Panc1 (cell line): ENCODE measurements around the gene WWOX. TPM values are rescaled to one million over a fixed set of nuclear protein-coding genes. Genes with fewer than 3 reads are reported as not detected.

Experiments
- ATAC-seq: fragments of 200-7000 bp; cut with Tn5 transposase; 2 replicates; pipeline ENCODE4 v1.9.1; 2020; ENCODE audit warnings: mild to moderate bottlenecking, moderate library complexity
- BruUV-seq: library from RNA; stranded (reverse); fragments of 400-500 nt; replicated peaks from 2 replicates; lab custom pipeline; 2021; lab: Mats Ljungman, UMichigan
- CTCF ChIA-PET: fragments of 300-600 bp; sonication (Branson Sonifier 250); formaldehyde crosslinking; loops from one replicate; lab custom pipeline; 2022; ENCODE audit warnings: antibody characterized with exemption; lab: Charles Lee
- POLR2A ChIA-PET: fragments of 300-600 bp; sonication (Branson Sonifier 250); formaldehyde crosslinking; loops from one replicate; lab custom pipeline; 2022; ENCODE audit warnings: antibody characterized with exemption; lab: Charles Lee
- DNase-seq: peaks from one replicate; pipeline ENCODE4 v3.0.0-alpha.2; 2010; ENCODE audit warnings: low read depth, low spot score
- H3K27ac ChIP-seq: 2 replicates; pipeline ENCODE4 v1.5.1; 2011; ENCODE audit warnings: mild to moderate bottlenecking, low read length, inconsistent platforms
- H3K27me3 ChIP-seq: fragments of 200-500 bp; sonication (Bioruptor generic); 2 replicates; pipeline ENCODE4 v1.6.0; 2014; ENCODE audit warnings: low read length, inconsistent platforms; ENCODE audit not compliant: control insufficient read depth, insufficient read depth
- H3K36me3 ChIP-seq: fragments of 200-500 bp; sonication (Bioruptor generic); 2 replicates; pipeline ENCODE4 v1.5.1; 2014; ENCODE audit warnings: inconsistent platforms, mild to moderate bottlenecking, low read length, moderate library complexity; ENCODE audit not compliant: control insufficient read depth, insufficient read depth
- H3K4me1 ChIP-seq: 2 replicates; pipeline ENCODE4 v1.5.1; 2011; ENCODE audit warnings: inconsistent platforms, mild to moderate bottlenecking, low read length, moderate library complexity; ENCODE audit not compliant: control insufficient read depth, insufficient read depth
- H3K4me3 ChIP-seq, 2 experiments: 2 replicates each; pipeline ENCODE4 v1.5.1; 2011 to 2012; ENCODE audit warnings: low read depth in 2 of 2, low read length in 2 of 2, mild to moderate bottlenecking in 2 of 2, inconsistent platforms in 1 of 2, moderate library complexity in 1 of 2
- H3K9me3 ChIP-seq: fragments of 200-500 bp; sonication (Bioruptor generic); 2 replicates; pipeline ENCODE4 v1.5.1; 2014; ENCODE audit warnings: low read depth, mild to moderate bottlenecking, inconsistent platforms, low read length, moderate library complexity; ENCODE audit not compliant: control insufficient read depth, insufficient read depth
- POLR2AphosphoS5 ChIP-seq: IDR thresholded peaks from 2 replicates; pipeline ENCODE4 v1.6.1; 2012; ENCODE audit warnings: mild to moderate bottlenecking, low read depth, low read length, moderate library complexity
- REST ChIP-seq, 2 experiments: IDR thresholded peaks; 2 replicates each; pipeline ENCODE4 v1.6.1; 2011 to 2012; ENCODE audit warnings: low read depth in 2 of 2, control low read depth in 1 of 2, low read length in 1 of 2, mild to moderate bottlenecking in 1 of 2, moderate library complexity in 1 of 2; ENCODE audit not compliant: insufficient read depth in 1 of 2
- SIN3A ChIP-seq: IDR thresholded peaks from 2 replicates; pipeline ENCODE4 v1.6.1; 2012; ENCODE audit warnings: low read depth, mild to moderate bottlenecking, low read length, moderate library complexity, borderline replicate concordance; ENCODE audit not compliant: insufficient read depth
- TCF7L2 ChIP-seq: IDR thresholded peaks from 2 replicates; pipeline ENCODE4 v1.6.1; 2011; ENCODE audit warnings: mild to moderate bottlenecking, low read depth, low read length, inconsistent platforms
- in situ Hi-C: cut with HindIII; loops from 2 replicates; pipeline ENCODE4 v1.10.0; 2016; ENCODE audit warnings: low sequenced_read_pairs, low pct_unique_long_range_greater_than_20kb
- intact Hi-C: fragments of 100-400 bp; cut with micrococcal nuclease; formaldehyde crosslinking; loops from one replicate; pipeline ENCODE4 v1.10.0; 2022; ENCODE audit not compliant: unreplicated experiment
- total RNA-seq: library from RNA; stranded (reverse); gene quantifications from one replicate; pipeline ENCODE4 v1.2.1, GENCODE V29; 2021; ENCODE audit not compliant: unreplicated experiment
- TF ChIP-seq, protein P1 (sequence below): fragments of 450-650 bp; IDR thresholded peaks from 2 replicates; pipeline ENCODE4 v1.5.1; 2017; ENCODE audit warnings: mild to moderate bottlenecking

Gene WWOX
- total RNA-seq, 1 experiment from 2014 or later = 12.5 TPM

GRCh38 chr16:78992001-78992400 is 892.5 kb downstream of the WWOX start:
- ChIA-PET CTCF (no interaction called here), POLR2A (no interaction called here)
- H3K36me3 ChIP-seq = no peaks in the 10 kb centered on the region
- ATAC-seq (no peak), DNase-seq (no peak)
- H3K4me1 ChIP-seq = no peaks in the 10 kb centered on the region
- H3K4me3 ChIP-seq = no peak overlapping the region
- H3K9me3 ChIP-seq = no peaks in the 10 kb centered on the region
- no TSS peak for BruUV-seq
- no peaks in the 10 kb centered on the region for H3K27me3 ChIP-seq
- TF ChIP-seq POLR2AphosphoS5 = no peak
- TF ChIP-seq, protein P1, sequence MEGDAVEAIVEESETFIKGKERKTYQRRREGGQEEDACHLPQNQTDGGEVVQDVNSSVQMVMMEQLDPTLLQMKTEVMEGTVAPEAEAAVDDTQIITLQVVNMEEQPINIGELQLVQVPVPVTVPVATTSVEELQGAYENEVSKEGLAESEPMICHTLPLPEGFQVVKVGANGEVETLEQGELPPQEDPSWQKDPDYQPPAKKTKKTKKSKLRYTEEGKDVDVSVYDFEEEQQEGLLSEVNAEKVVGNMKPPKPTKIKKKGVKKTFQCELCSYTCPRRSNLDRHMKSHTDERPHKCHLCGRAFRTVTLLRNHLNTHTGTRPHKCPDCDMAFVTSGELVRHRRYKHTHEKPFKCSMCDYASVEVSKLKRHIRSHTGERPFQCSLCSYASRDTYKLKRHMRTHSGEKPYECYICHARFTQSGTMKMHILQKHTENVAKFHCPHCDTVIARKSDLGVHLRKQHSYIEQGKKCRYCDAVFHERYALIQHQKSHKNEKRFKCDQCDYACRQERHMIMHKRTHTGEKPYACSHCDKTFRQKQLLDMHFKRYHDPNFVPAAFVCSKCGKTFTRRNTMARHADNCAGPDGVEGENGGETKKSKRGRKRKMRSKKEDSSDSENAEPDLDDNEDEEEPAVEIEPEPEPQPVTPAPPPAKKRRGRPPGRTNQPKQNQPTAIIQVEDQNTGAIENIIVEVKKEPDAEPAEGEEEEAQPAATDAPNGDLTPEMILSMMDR = no peak
- TF ChIP-seq TCF7L2 = no peak
- no peak for TF ChIP-seq SIN3A
- H3K27ac ChIP-seq = no peak overlapping the region
- in situ Hi-C loops (no loop called here), intact Hi-C loops (no loop called here)

DNA sequence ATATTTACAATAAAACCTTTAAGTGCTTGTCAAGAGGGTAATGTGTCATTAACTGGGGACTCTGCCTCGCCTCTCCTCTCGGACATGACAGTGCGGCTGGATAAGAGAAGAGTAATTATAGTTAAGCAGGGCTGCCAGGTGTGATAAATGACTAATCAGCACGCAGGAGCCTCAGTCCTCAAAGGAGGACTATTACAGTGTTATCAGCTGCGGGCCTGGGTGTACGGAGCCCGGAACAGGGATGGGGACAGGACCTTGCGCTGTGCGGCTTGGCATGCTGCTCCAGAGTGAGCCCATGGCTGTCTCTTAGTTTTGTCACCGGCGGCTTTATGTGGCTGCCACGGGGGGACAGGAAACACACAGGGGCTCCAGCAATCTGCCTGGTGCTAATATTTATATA is 893.9 kb downstream of the WWOX start:
- H3K4me1 ChIP-seq = no peaks in the 10 kb centered on the region
- in situ Hi-C loops (no loop called here), intact Hi-C loops (no loop called here)
- no peaks in the 10 kb centered on the region for H3K27me3 ChIP-seq
- no peak for ATAC-seq
- no TSS peak for BruUV-seq
- H3K9me3 ChIP-seq = no peaks in the 10 kb centered on the region
- CTCF ChIA-PET = no interaction called here
- DNase-seq = no peak
- POLR2A ChIA-PET = no interaction called here
- H3K36me3 ChIP-seq = no peaks in the 10 kb centered on the region
- no peak overlapping the region for H3K4me3 ChIP-seq
- H3K27ac ChIP-seq = no peak overlapping the region
- TF ChIP-seq REST (IDR thresholded peaks at IDR 0.05; ENCODE audit: insufficient read depth in 1 of 2, low read depth in 2 of 2, low read length in 1 of 2) = no peak
- no peak for TF ChIP-seq SIN3A
- TF ChIP-seq, protein P1 = no peak
- no peak for TF ChIP-seq TCF7L2
- no peak for TF ChIP-seq POLR2AphosphoS5
